Lung (tissue), 12 donors: Measurements from ENCODE around the gene RFWD3. TPM values are rescaled to one million over a fixed set of nuclear protein-coding genes. Genes with fewer than 3 reads are reported as not detected.

Experiments
- ATAC-seq: fragments of 200-7000 bp; cut with Tn5 transposase; one replicate; pipeline ENCODE4 v1.9.1; 2020; ENCODE audit warnings: moderate number of reproducible peaks; ENCODE audit not compliant: insufficient read depth, low FRiP score
- DNase-seq, 3 donors: peaks; one replicate each; pipeline ENCODE4 v3.0.0-alpha.2; 2013 to 2017
- H3K27ac ChIP-seq, 2 donors: one replicate each; pipeline ENCODE4 v1.5.1; 2013; ENCODE audit warnings: mild to moderate bottlenecking in 2 of 2, moderate library complexity in 2 of 2, control low read depth in 1 of 2, inconsistent platforms in 1 of 2, low read depth in 1 of 2, low read length in 1 of 2
- H3K27me3 ChIP-seq, 3 donors: one replicate each; pipeline ENCODE4 v1.5.1; 2013; ENCODE audit warnings: low read length in 2 of 3; ENCODE audit not compliant: control insufficient read depth in 3 of 3, insufficient read depth in 3 of 3
- H3K36me3 ChIP-seq, 4 donors: one replicate each; pipeline ENCODE4 v1.5.1; 2013; ENCODE audit warnings: low read length in 4 of 4, mild to moderate bottlenecking in 1 of 4, moderate library complexity in 1 of 4; ENCODE audit not compliant: control insufficient read depth in 4 of 4, insufficient read depth in 4 of 4
- H3K4me1 ChIP-seq, 5 donors: one replicate each; pipeline ENCODE4 v1.5.1; 2013; ENCODE audit warnings: low read length in 5 of 5, mild to moderate bottlenecking in 2 of 5, moderate library complexity in 1 of 5; ENCODE audit not compliant: control insufficient read depth in 5 of 5, insufficient read depth in 5 of 5
- H3K4me3 ChIP-seq: one replicate; pipeline ENCODE4 v1.5.1; 2013; ENCODE audit warnings: mild to moderate bottlenecking, control low read depth, moderate library complexity
- H3K9ac ChIP-seq, 2 donors: one replicate each; pipeline ENCODE4 v1.5.1; 2013; ENCODE audit warnings: low read length in 2 of 2, control low read depth in 1 of 2; ENCODE audit not compliant: insufficient read depth in 1 of 2
- H3K9me3 ChIP-seq, 4 donors: one replicate each; pipeline ENCODE4 v1.5.1; 2013; ENCODE audit warnings: low read length in 3 of 4, mild to moderate bottlenecking in 1 of 4, moderate library complexity in 1 of 4; ENCODE audit not compliant: control insufficient read depth in 4 of 4, insufficient read depth in 3 of 4
- WGBS, 2 donors: extraction: QIAGEN DNeasy Blood & Tissue Kit; methylation state at CpG; one replicate each; pipeline ENCODE4 v1.1.7; 2013; 5-methylcytosine and 5-hydroxymethylcytosine counted together
- polyA plus RNA-seq, 2 donors: library from polyadenylated mRNA; stranded (reverse); fragments of 200-250 nt; gene quantifications; one replicate each; pipeline ENCODE4 v1.2.1, GENCODE V29; 2013
- total RNA-seq, 2 donors: library from RNA; depleted of rRNA in 1 of 2; stranded (reverse); fragments of >200 nt in 1 of 2; gene quantifications; one replicate each; pipeline ENCODE4 v1.2.1, GENCODE V29; 2014 to 2021
- TF ChIP-seq, protein P1 (sequence below): IDR thresholded peaks from 2 replicates; pipeline ENCODE4 v1.5.1; 2012; ENCODE audit warnings: mild to moderate bottlenecking; ENCODE audit errors: control extremely low read depth, extremely low read depth
- donor health status: control.
- donor health status: control.
- donor health status: Bipolar disorder and iron deficiency.
- donor health status: healthy.
- donor health status: DM: yes; HTN: yes; CAD: no.

The RFWD3 gene
- total and polyA plus RNA-seq, 4 donors = 7.4 to 23.3 (median 11.4) TPM

DNA sequence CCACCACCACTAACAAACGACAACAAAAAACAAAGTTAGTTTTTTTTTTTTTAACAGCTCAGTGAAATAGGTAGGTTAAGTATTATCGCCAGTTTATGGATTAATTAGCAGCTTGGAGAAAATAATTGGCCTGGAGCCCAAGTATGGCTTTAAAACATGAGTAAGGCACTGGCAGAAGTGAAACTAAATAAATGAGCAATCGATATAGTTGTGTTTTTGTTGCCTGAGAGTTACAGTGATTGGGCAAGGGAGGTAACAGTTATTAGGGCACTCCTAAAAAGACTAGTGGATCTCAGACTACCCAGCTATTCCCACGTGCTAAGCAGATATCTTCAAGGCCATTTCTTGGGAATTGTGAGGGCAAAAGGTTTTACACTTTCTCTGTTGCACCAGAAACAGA, 31.5 kb upstream of the RFWD3 start:
- Histone ChIP-seq H3K9me3 (no peaks in the 10 kb centered on the region), H3K4me1 (peaks cover 0 to 11% (median 0%) of the 10 kb centered on the region in 5 donors), H3K36me3 (peaks cover 0 to 4% (median 0%) of the 10 kb centered on the region in 4 donors), H3K27me3 (peaks cover 0 to 4% (median 0%) of the 10 kb centered on the region in 3 donors), H3K4me3 (no peak overlapping the region), H3K27ac (peak overlapping the region in 1 of 2 donors; percentile 20), H3K9ac (no peak overlapping the region)
- DNase-seq = no peak
- WGBS, 2 donors = 59 to 64% methylated on average over 4 of the region's 4 CpGs
- TF ChIP-seq, protein P1, sequence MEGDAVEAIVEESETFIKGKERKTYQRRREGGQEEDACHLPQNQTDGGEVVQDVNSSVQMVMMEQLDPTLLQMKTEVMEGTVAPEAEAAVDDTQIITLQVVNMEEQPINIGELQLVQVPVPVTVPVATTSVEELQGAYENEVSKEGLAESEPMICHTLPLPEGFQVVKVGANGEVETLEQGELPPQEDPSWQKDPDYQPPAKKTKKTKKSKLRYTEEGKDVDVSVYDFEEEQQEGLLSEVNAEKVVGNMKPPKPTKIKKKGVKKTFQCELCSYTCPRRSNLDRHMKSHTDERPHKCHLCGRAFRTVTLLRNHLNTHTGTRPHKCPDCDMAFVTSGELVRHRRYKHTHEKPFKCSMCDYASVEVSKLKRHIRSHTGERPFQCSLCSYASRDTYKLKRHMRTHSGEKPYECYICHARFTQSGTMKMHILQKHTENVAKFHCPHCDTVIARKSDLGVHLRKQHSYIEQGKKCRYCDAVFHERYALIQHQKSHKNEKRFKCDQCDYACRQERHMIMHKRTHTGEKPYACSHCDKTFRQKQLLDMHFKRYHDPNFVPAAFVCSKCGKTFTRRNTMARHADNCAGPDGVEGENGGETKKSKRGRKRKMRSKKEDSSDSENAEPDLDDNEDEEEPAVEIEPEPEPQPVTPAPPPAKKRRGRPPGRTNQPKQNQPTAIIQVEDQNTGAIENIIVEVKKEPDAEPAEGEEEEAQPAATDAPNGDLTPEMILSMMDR = no peak
- no peak for ATAC-seq

DNA sequence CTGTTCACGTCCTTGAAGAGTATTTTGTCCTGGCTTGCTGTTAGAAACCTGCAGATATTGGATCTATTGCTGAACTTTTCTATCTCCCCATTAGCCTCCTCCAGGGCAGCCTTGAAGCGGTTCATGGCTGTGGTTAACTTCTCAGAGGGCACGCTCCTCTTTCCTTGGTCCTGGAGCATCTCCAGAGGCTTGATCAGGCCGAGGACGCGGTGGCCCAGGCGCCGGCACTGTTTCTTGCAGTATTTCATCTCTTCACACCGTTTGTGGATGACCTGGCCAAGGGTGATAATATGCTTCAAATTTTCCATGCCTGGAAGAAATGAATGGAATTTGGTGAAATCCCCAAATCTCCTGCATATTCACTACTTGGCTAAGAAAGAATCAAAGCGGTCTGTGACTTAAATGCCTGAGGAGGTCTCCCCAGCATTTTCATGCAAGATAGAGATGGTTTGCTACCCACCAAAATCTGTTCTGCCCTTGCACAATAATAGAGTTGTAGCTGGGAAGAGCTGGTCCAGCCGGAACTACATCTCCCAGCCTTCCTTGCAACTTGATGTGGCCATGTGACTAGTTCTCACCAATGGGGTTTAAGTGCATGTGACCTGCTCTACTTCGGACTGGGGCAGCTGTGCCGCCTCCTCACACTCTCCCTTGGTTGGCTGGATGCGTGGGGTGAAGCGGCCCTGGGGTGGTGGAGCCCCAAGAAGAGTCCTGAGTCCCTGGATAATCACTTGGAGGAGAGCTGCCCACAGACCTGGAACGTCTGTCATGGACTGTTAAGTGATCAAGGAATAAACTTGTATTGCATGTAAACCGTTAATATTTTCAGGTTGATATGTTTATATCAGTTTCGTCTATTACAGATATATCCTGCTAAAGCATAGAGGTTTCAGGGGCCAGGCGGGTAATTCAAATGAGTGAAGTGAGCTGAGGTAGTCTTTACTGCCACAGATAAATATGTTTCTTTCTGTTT, 29.1 kb upstream of the RFWD3 start:
- TF ChIP-seq, protein P1 = no peak
- Histone ChIP-seq H3K9me3 (no peaks in the 10 kb centered on the region), H3K9ac (peak overlapping the region in 1 of 2 donors; percentile 54), H3K4me1 (peaks cover 0 to 11% (median 0%) of the 10 kb centered on the region in 5 donors), H3K27me3 (peaks cover 0 to 2% (median 0%) of the 10 kb centered on the region in 3 donors), H3K36me3 (peaks cover 0 to 14% (median 6%) of the 10 kb centered on the region in 4 donors), H3K4me3 (no peak overlapping the region), H3K27ac (no peak overlapping the region)
- peak; percentile 77 to 91 (median 85) for DNase-seq
- 56 to 58% methylated on average over 19 of the region's 19 CpGs for WGBS, 2 donors
- ATAC-seq = peak; percentile 71

DNA sequence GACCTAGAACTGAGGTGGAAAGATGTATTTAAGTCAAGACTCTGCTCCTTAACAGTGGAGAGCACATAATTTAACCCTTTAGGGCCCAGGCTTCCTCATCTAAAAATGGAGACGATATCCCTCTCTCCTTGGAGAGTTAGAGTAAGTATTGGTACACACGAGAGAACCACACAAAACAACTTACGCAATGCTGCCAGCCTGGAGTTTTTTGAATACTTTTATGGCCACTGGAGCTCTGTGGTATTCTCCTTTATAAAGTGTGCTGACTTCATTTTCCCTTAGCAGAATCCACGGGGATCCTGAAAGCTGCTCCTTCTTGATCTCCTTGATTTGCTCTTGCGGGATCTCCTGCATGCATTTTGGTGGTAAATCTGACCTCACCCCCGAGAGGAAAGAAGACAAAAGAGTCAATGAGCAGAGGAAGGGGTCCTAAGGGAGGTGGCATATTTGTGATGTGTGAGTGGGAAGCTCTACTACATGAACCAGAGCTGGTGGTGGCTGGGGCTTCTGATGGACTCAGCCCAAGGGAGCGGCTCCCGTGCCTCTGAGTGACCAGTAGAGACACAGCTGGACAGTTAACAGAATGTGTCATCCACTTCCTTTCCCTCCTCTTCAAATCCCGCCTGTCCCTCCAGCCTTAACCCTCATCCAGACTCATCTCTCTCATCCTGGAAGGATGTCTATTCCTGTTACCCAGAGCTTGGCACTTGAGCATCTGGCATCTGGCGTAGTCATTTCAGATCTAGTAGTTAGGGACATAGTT, 24.6 kb upstream of the RFWD3 start:
- no peak overlapping the region for H3K4me3 ChIP-seq
- no peaks in the 10 kb centered on the region for H3K9me3 ChIP-seq
- H3K36me3 ChIP-seq = peaks cover 0 to 21% (median 6%) of the 10 kb centered on the region in 4 donors
- no peak for ATAC-seq
- H3K27ac ChIP-seq = no peak overlapping the region
- DNase-seq = no peak
- WGBS, 2 donors = 80% methylated on average over 10 of the region's 10 CpGs
- H3K27me3 ChIP-seq = no peaks in the 10 kb centered on the region
- TF ChIP-seq, protein P1 = no peak
- H3K4me1 ChIP-seq = peaks cover 0 to 4% (median 0%) of the 10 kb centered on the region in 5 donors
- no peak overlapping the region for H3K9ac ChIP-seq
